ENCODE measurements around the gene ATF1.
"Not testable (repeated sequence)": the region's sequence is repeated elsewhere in the genome, so short reads cannot be mapped to it uniquely, and the experiment has no call there.

ATF1 gene

GRCh38 chr12:50806176-50806575, 42.3 kb downstream of the ATF1 start:
- DNase-seq = no peak

- not testable (repeated sequence) for DNase-seq
These were observed 45.2 kb downstream of the ATF1 start for GRCh38 chr12:50809131-50809530.

- not testable (repeated sequence) for DNase-seq
These were observed 51.0 kb downstream of the ATF1 start for GRCh38 chr12:50814921-50815320.

DNA sequence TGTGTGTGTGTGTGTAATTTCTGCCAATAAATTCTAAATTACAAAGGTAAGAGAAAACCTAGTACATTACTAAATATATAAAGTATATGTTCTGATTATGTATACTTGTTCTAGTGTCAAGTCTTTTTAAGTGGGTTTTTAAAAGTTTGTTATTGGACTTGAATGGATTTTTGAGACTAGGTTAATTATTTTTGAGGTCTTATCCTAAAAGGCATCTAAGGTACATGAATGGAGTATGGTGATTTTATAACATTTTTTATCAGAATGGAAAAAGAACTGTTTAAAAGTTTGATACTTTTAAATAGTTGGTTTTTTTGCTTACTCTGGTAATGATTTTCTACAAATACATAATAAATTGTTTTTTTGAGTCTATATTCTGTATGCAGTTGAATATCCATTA, 56.3 kb downstream of the ATF1 start:
- DNase-seq = no peak

GRCh38 chr12:50822082-50822481, 58.2 kb downstream of the ATF1 start:
- no peak for DNase-seq

GRCh38 chr12:50823724-50824123, 59.8 kb downstream of the ATF1 start:
- DNase-seq = not testable (repeated sequence)

GRCh38 chr12:50824914-50825313, 61.0 kb downstream of the ATF1 start:
- no peak for DNase-seq

DNA sequence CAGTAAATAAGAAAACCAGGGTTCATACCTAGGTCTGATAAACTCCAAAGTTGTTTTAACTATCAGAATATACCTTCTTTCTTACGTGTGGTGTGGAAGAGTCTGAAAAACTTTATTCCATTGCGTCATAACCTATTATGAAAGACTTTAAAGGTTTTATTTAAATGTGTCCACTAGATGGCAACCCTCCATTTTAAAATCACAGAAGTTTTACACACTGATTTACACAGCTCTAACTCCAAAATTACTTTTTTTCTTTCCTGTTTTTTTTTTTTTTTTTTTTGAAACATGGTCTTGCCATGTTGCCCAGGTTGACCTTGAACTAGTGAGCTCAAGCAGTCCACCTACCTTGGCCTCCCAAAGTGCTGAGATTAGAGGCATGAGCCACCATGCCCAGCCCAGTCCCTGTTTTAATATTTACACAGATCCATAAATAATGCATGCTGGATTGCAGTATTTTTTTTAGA, 61.5 kb downstream of the ATF1 start:
- DNase-seq = peak; percentile 67

- DNase-seq = no peak
These were observed 64.2 kb downstream of the ATF1 start for GRCh38 chr12:50828121-50828520.

DNA sequence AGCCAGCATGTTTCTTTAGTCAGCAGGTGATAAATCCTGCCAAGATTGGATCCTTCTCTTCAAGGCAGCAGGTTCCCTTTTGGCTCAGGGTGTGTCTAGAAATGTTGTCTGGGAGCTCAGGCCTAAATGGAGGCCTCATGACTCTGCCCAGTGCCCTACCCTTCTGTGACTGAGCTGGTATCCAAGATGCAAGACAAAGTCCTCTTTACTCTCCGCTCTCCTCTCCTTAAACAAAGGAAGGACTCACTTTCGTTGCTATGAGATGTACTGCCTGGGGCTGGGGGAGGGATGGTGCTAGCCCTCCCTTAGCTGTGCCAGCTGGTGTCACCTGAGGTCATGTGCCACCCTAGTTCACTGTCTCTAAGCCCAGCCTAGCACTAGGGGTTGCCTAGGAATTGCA, 65.0 kb downstream of the ATF1 start:
- DNase-seq = no peak

DNA sequence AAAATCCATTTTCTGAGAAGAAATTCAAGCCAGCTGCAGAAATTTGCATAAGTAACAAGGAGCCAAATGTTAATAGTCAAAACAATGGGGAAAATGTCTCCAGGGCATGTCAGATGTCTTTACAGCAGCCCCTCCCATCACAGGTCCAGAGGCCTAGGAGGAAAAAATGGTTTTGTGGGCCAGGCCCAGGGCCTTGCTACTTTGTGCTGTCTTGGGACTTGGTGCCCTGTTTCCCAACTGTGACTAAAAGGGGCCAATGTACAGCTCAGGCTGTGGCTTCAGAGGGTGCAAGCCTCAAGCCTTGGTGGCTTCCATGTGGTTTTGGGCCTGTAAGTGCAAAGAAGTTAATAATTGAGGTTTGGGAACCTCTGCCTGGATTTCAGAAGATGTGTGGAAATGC, 69.9 kb downstream of the ATF1 start:
- not testable (repeated sequence) for DNase-seq

GRCh38 chr12:50839042-50839441, 75.1 kb downstream of the ATF1 start:
- no peak for DNase-seq

DNA sequence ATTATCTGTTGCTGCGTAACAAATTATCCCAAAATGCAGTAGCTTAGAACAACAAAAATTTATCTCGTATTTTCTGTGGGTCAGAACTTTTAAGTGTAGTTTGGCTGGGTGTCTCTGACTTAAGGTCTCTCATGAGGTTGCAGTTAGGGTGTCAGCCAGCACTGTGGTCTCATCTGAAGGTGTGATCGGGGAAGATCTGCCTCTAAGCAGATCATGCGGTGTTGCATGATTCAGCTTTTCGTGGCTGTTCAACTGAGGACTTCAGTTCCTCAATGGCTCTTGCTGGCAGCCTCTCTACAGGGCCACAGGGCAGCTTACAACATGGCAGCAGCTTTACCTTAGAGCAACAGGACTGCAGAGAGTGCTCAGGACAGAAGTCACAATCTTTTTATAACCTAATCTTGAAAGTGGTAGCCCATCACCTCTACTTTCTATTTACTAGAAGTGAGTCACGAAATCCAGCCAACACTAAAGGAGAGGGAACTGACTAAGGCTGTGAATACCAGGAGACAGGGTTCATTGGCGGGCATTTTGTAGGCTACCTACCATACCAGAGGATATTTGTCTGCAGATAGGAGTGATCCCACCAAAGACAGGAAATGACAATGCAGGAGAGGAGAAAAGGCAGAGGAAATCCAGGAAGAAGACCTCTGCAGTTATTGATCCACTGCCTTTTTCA, 77.0 kb downstream of the ATF1 start:
- no peak for DNase-seq

GRCh38 chr12:50841716-50842531, 78.0 kb downstream of the ATF1 start:
- no peak for DNase-seq

DNA sequence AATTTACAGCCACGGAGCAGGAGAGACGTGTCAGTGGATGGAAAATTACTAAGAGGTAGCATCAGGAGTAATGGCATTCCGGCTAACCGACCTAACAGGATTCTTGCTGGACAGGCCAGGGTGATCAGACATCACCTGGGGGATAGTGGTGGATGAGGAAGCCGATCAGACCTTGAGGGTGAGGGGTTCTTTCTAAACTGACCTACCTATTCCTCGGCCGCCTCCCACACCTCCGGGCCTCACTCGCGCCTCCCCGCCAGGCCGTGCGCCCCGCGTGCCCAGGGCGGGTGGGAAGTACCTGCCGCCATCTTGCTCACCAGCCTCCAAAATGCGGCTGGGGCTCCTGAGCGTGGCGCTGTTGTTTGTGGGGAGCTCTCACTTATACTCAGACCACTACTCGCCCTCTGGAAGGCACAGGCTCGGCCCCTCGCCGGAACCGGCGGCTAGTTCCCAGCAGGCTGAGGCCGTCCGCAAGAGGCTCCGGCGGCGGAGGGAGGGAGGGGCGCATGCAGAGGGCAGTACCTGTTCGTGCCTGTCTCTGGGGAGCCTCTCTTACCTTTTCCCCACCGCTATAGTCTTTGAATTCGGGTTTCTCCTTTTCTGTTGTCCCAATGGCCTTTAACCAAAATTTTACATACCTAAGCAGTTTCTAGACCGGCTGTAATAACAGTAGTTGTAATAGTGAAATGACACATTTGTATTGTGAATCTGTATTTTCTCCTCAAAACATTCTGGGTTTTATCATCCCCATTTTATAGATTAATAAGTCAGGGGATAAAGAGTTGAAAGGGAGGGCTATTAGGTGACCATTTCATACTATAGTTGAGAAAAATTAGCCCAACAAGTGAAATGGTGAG, 79.0 kb downstream of the ATF1 start, which contains the start of gene TMPRSS12:
Gene TMPRSS12, plus strand, starts transcription at position 290 of the 857 bp plus-strand sequence. Its CDS starts 39 bp downstream, at position 329.
- no peak for DNase-seq

DNA sequence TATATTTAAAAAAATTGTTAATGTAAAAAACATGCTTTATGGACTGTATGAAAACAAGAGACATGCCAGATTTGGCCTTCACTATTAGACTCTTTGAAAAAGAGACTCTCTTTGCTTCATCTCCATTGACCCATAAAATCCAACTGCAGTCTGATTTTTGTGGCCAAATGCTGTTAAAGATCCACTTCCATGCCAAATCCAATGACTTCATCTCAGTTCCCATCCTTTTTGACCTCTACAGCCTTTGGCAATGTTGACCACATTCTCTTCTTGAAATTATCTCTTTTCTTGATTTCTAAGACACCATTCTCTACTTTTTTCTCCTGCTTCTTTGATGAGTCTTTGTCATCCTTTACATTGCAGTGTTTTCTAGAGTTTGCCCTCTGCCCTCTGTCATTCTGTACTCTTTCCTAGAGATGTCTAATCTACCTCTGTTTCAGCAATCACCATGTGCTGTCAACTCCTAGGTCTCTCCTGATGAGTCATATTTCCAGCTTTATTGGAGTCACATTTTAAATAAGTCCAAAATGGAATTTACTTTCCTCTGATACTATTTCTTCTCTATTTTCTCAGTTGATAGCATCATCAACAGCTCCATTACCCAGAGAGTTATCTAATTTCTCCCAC, 81.2 kb downstream of the ATF1 start:
- no peak for DNase-seq

DNA sequence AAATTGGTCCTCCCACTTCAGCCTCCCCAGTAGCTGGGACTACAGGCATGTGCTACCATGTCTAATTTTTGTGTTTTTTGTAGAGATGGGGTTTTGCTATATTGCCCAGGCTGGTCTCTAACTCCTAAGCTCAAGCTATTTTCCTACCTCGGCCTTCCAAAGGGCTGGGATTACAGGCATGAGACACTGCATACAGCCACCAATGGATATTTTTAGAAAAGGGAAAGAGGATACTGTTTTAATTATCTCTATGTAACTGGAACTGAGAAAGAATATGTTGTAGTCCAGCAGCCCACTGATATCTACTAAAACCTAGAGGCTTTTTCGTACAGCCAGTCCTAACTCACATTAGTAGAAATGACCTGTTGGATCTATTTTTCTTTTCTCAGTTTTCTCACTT, 85.1 kb downstream of the ATF1 start:
- DNase-seq = no peak

DNA sequence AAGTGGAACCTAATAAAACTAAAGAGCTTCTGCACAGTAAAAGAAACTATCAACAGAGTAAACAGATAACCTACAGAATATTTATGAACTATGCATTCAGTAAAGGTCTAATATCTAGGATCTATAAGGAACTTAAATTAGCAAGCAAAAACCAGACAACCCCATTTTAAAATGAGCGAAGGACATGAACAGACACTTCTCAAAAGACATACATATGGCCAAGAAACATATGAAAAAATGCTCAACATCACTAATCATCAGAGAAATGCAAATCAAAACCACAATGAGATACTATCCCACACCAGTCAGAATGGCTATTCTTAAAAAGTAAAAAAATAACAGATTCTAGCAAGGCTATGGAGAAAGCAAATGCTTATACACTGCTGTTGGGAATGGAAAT, 91.3 kb downstream of the ATF1 start:
- not testable (repeated sequence) for DNase-seq

DNA sequence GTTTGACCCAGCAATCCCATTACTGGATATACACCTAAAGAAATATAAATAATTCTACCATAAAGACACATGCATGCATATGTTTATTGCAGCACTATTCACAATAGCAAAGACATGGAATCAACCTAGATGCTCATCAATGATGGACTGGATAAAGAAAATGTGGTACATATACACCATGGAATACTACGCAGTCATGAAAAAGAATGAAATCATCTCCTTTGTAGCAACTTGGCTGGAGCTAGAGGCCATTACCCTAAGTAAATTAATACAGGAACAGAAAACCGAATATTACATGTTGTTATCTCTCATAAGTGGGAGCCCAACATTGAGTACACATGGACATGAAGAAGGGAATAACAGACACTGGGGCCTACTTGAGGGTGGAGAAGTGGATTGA, 91.8 kb downstream of the ATF1 start:
- not testable (repeated sequence) for DNase-seq

DNA sequence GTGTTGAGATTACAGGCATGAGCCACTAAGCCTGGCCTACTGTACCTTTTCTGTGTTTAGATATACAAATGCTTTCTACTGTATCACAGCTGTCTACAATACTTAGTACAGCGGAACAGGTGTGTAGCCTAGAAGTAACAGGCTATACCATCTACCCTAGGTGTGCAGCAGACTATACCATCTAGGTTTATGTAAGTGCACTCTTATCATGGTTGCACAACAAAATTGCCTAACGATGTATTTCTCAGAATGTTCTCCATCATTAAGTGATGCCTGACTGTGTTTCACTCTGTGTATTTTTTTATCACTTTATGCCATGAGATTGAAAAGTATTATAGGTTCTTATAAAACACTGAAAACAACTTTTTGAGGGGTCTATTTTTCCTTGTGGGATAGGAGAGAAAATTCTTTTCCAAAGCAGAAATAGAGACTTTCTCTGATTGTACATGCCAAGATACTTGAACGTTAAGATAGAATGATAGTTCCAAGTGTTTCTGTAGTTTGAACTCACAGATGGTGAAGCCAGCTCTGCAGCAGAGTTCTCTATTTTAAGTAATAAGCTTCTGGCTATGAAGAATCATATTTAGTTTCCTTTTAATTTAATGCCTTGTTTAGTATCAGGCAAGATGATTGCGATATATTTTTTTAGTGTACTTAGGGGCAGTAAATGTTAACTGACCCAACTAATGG, 95.9 kb downstream of the ATF1 start:
- no peak for DNase-seq

- no peak for DNase-seq
These were observed 98.4 kb downstream of the ATF1 start for GRCh38 chr12:50862316-50862715.

- DNase-seq = no peak
These were observed 101.4 kb downstream of the ATF1 start for GRCh38 chr12:50865266-50865665.

Measured in CD4-positive, alpha-beta T cell treated with Interleukin-21 for 1 hour (primary cell).